H4 (cell line): Measurements from ENCODE around the gene IGFBP5. TPM values are rescaled to one million over a fixed set of nuclear protein-coding genes. Genes with fewer than 3 reads are reported as not detected.

Source experiments
- DNase-seq: peaks from one replicate; pipeline ENCODE4 v3.0.0-alpha.2; 2015; ENCODE audit warnings: low spot score
- total RNA-seq: library from RNA; depleted of rRNA; stranded (reverse); fragments of >200 nt; shearing (Covaris generic); gene quantifications from 2 replicates; pipeline ENCODE4 v1.2.3, GENCODE V29; 2014

Gene IGFBP5
- total RNA-seq, 1 experiment from 2014 or later = 374 TPM

GRCh38 chr2:216665717-216666116 lies 29.6 kb downstream of the IGFBP5 start:
- no peak for DNase-seq

GRCh38 chr2:216665242-216665641 lies 30.1 kb downstream of the IGFBP5 start:
- DNase-seq = no peak

GRCh38 chr2:216664593-216665034 lies 30.7 kb downstream of the IGFBP5 start:
- DNase-seq = no peak

GRCh38 chr2:216663846-216664245 lies 31.5 kb downstream of the IGFBP5 start:
- no peak for DNase-seq

- no peak for DNase-seq
Measured at GRCh38 chr2:216663106-216663505, 32.2 kb downstream of the IGFBP5 start.

- DNase-seq = no peak
Measured at GRCh38 chr2:216661639-216662375, 33.5 kb downstream of the IGFBP5 start.

GRCh38 chr2:216661051-216661450 lies 34.3 kb downstream of the IGFBP5 start:
- no peak for DNase-seq

- no peak for DNase-seq
Measured at GRCh38 chr2:216660496-216660895, 34.9 kb downstream of the IGFBP5 start.

- DNase-seq = no peak
Measured at GRCh38 chr2:216659276-216659675, 36.1 kb downstream of the IGFBP5 start.

GRCh38 chr2:216658757-216659156 lies 36.6 kb downstream of the IGFBP5 start:
- no peak for DNase-seq

- DNase-seq = no peak
Measured at GRCh38 chr2:216657980-216658379, 37.4 kb downstream of the IGFBP5 start.

GRCh38 chr2:216657086-216657855 lies 38.1 kb downstream of the IGFBP5 start:
- no peak for DNase-seq

- no peak for DNase-seq
Measured at GRCh38 chr2:216654528-216655052, 40.8 kb downstream of the IGFBP5 start.

GRCh38 chr2:216653931-216654365 lies 41.4 kb downstream of the IGFBP5 start:
- DNase-seq = no peak

GRCh38 chr2:216653093-216653799 lies 42.1 kb downstream of the IGFBP5 start:
- no peak for DNase-seq

- no peak for DNase-seq
Measured at GRCh38 chr2:216652566-216652965, 42.8 kb downstream of the IGFBP5 start.

- DNase-seq = no peak
Measured at GRCh38 chr2:216651351-216651881, 43.9 kb downstream of the IGFBP5 start.

- no peak for DNase-seq
Measured at GRCh38 chr2:216650626-216651257, 44.6 kb downstream of the IGFBP5 start.

- no peak for DNase-seq
Measured at GRCh38 chr2:216649574-216649973, 45.8 kb downstream of the IGFBP5 start.

- DNase-seq = no peak
Measured at GRCh38 chr2:216648105-216648504, 47.2 kb downstream of the IGFBP5 start.

- no peak for DNase-seq
Measured at GRCh38 chr2:216646116-216646515, 49.2 kb downstream of the IGFBP5 start.

GRCh38 chr2:216645636-216645950 lies 49.8 kb downstream of the IGFBP5 start:
- no peak for DNase-seq
